Measurements from ENCODE around the gene STK10.
"Not testable (repeated sequence)": the region's sequence is repeated elsewhere in the genome, so short reads cannot be mapped to it uniquely, and the experiment has no call there.

STK10 gene

DNA sequence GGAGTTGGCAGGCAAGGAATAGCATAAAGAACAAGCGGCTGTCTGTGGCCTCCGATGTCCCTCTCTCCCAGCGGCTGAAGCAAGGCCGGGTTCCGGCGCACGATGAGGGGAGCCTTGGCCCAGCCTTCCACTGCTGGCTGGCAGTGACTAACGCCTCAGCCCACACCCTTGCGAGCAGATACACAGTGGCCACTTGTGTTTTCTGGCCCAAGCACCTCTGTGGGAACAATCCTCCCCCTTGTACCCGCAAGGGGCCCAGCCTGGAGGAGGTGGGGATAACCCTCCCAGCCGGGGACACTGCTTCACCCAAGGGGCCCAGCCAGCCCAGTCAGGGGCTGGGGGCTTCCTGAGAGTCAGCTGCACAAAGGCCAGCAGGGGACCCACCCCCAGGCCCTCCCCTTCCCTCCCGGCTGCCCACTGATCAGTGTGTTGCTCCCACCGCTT, 23.2 kb downstream of the STK10 start:
- DNase-seq, result no peak

DNA sequence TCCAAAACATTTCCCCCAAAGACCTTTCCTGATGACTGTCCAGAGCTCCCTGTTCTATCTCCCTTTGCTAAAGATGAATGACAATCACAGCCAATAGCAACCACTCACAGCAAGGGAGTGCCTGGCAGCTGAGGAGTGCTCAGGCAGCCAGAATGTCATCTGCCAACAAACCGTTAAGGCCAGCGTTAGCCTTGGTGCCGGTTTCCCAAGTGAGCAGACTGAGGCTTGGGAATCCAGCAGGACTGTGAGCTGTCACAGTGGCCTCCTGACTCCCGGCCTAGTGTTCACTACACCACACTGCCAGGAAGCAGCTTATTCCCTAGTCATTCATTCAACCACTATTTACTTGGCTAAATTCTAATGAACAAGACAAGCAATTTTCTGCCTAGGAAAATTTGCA, 24.7 kb downstream of the STK10 start:
- DNase-seq, result no peak

DNA sequence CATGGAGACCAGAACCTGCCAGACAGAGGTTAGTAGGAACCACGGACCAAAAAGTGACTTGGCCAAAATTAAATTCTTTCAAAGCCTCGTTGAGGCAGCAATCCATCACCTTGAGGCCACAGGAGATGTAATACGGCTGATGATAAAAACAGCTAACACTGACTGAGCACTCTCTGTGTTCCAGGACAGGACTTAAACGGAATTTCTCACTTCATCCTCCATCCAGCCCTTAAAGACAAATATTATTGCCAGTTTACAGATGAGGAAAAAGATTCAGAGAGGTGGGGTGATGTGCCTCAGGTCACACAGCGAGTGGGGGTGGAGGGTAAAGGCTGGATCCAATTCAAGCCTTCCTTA, 25.1 kb downstream of the STK10 start:
- DNase-seq, result no peak

DNA sequence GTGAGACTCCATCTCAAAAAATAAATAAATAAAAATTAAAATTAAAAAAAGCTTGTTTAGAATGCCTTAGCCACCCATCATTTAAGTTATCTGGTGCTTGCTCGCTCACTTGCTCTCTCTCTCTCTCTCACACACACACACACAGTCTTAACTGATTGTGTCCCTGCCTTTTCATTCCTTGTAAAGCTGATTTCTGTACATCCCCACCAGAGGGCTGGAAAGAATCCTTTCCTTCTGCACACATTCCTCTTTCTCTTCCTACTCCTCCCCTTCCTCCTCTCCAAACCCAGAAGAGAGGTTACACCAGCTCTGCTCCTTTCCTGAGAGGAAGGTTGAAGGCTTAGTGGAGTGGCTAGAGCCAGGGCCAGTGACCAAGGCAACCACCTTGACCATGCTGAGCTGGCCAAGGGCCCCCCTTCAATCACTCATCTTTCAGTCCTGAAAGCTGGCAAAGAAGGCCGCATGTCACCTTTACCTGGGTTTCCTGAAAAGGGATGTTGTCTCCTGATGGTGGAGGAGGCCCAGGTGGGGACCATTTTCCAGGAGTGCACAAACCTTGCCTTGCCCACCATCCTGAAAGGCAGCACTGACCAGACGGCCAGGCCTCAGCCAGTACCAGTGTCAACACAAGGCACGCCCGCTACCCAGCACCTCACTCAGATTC, 25.6 kb downstream of the STK10 start:
- DNase-seq, result no peak

DNA sequence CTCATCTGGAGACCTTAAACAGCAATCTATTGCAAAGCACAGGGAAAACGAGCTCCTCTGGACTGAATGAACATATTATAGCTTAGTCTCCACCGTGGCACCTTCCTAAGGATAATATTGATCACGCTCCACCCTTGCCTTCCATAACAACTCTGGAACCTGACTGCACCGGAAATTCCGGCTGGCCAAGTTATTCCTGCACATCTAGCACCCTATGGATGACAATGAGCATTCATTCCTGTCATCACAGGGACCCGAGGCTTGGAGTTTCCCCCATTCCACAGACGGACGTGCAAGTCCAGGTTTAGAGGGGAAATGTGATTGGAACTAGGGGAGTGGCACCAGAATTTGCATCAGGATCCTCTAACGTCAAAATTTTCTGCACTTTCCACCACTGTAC, 27.5 kb downstream of the STK10 start:
- DNase-seq, result no peak

DNA sequence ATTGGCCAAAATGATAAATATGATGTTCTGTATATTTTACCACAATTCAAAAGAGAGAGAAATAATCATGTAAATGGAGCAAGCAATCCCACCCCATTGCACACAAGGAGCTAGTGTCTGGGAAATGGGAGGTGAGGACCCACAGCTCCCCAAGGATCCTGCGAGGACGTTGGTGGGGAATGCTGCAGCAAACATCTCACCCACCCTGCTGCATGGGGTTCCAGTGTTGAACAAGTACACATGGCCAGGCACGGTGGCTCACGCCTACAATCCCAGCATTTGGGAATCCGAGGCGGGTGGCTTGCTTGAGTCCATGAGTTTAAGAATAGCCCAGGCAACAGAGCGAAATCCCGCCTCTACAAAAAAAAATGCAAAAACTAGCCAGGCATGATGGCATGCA, 29.0 kb downstream of the STK10 start:
- DNase-seq, result no peak

DNA sequence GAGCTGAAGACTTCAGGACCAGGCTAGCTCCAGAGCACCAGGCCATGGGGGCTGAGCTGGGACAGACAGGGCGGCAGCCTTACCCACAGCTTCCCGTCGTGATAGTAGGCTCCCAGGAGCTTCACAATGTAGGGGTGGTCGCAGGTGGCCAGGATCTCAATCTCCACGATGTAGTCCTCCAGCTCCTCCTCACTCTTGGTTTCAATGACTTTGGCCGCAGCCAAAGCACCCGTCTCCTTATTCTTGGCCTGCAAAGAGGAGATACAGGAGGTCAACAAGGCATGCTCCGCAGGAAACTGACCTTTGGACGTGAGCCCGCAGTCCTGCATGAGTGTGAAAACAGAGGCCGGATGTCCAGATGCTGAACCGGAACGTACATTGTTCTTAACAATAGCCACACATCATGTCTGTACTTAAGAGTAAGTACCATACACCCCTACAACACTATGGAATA, 31.5 kb downstream of the STK10 start:
- DNase-seq, result no peak

DNA sequence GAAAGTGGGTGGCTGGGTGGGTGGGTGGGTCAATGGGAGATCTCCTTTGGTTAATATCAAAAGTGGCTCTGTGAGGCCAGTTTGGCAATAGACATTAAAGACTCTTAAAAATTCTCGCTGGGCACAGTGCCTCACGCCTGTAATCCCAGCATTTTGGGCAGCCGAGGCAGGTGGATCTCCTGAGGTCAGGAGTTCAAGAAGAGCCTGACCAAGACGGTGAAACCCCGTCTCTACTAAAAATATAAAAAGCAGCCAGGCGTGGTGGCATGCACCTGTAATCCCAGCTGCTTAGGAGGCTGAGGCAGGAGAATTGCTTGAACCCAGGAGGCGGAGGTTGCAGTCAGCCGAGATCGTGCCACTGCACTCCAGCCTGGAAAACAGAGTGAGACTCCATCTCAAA, 32.9 kb downstream of the STK10 start:
- DNase-seq, result not testable (repeated sequence)

DNA sequence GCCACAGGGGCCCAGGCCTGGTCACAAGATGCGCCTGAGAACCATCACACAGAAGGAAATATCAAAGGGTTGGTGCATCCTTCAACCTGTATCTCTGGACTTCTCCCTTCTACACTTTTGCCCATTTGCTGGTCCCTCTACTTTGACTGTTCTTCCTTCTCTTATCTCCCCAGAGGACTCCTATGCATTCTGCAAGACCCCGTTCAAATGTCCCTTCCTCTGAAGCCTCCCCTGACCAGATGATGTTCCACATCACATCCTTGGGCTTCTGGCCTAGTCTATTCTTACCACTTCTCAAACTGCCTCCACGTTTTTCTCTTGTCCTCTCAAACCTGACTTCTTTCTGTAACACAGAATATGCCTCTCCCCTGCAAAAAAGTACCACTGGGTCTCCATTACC, 34.3 kb downstream of the STK10 start:
- DNase-seq, result no peak

DNA sequence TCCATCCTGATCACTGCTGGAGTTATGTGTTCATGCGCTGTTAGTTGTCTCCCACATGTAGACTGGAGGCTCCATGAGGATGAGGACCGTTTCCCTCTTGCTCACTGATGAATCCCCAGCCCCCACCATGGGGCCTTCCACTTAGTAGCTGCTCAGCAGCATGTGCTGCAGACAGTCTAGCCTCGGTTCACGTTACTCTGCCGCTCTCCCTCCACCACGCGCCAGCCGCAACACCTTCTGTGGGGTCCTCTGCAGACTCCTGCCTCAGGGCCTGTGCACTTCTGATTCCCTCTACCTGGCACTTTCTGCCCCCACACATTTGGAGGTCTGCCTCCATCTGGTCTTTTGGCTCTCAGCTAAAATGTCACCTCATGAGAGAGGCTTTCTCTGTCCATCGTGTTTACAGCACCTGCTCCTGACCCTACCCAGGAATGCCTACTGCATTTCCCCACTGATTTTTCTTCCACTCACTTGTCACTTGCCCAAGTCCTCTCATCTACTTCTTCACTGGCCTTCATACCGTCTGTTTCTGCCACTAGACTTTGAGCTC, 36.3 kb downstream of the STK10 start:
- DNase-seq, result no peak

DNA sequence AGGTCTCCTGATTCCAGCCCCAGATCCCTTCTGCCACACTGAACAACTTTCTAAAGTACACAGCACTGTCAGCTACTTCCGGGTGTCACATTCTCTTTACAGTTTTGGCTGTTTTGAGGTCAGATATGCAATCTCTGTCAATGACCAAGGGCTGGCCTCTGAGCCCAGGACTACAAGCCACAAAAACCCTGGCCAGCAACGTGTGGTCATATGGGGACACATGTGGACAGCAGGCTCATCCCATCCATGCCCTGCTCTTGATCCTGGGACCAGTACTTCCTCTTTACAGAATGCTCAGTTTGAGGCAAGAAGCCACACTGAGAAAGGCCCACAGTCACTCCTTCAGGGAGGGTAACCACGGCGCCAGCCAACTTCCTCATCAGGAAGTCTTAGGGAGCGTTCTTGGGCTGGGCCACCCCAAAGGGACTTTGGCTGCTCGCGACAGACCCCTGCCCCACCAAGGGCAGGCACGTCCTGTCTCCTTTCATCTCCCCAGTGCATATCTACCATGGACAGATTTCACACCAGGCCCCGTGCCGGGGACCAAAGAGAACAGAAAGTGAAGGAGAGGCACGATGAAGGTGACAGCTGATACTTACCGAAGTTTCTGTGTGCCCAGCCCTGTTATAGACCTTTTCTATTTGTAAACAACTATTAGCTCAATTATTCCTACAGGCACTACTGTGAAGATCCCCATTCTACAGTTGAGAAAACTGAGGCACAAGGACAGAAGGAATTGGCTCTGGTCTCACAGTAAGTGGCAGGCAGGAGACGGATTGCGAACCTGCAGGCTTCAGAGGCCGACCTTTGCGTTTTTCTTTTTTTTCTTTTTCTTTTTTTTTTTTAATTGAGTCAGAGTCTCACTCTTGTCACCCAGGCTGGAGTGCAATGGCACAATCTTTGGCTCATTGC, 37.3 kb downstream of the STK10 start:
- DNase-seq, result no peak

DNA sequence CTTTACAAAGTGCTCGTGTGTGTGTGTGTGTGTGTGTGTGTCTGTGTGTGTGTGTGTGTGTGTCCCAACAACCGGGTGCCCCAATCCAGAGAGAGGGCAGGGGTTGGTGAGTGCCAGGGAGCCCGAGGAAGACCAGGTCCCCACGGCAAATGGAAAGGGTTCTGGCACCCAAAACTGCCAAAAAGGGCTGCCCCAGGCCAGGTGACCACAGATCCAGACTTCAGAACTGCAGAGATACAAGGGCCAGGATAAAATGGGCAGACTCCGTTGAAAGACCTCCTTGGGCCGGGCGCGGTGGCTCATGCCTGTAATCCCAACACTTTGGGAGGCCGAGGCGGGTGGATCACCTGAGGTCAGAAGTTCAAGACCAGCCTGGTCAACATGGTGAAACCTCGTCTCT, 38.5 kb downstream of the STK10 start:
- not testable (repeated sequence) for DNase-seq

DNA sequence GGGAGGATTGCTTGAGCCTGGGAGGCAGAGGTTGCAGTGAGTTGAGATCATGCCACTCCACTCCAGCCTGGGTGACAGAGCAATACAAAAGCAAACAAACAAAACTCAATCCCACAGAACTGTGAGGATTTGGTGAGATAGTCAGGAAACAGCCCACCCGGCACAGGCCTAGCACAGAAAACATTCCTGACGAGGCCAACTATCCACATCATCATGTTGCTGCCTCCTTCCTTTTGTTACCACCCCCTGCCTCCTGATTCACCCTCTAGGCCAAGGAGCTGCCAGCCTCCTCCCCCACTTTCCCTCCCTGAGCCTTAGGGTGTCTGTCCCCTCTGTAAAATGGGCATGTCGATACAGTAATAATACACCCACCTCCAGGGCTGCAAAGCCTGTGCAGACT, 39.0 kb downstream of the STK10 start:
- no peak for DNase-seq

DNA sequence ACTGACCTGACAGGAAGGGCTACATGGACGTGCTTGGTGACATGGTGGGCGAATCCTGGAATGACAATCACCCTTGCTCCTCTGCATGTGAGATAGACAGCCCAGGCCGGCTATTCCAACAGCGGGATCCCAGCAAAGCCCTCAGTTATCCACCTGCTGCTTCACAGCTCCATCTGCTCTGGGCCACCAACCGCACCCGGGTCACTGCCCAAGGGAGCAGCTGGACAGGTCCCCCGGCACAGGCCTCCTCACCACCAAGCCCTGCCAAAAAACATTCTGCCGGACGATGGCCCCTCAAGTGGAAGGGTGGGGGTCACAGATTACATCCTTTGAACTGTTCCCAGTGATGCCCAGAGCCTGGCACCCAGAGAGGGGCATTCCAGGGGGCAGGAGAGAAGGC, 39.6 kb downstream of the STK10 start:
- DNase-seq, result no peak

DNA sequence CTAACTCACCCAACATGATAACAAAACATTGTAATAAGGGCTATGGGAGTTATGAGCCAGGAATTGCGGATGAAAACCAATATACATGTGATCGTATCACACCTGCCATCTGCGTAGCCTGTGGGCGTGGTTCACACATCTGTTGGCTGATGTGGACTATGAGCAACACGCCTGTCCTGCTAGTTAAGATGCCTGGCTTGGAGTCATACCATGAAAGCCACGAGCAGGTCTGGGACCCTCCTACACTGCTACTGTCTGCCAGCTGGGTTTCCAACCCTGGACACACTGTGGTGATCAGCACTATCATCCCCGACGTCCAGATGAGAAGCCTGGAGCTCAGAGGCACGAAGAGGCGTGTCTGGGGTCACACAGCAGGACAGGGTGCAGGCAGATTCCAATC, 40.2 kb downstream of the STK10 start:
- DNase-seq, result no peak

DNA sequence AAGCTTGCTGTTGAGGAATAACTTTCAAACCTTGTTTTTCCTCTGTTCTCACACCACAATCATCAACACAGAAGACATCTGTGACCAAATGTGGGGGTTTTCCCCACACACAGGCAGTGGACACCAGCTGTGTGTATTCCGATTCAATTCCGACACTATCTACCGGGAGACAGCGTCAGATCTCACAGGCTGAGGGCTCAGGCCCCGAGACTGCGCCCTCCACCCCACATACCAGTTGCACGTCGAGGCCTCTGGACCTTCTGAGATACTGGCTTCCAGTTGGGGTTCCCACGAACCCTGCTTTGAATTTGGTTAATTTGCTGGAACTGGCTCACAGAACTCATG, 41.3 kb downstream of the STK10 start:
- DNase-seq, result no peak

DNA sequence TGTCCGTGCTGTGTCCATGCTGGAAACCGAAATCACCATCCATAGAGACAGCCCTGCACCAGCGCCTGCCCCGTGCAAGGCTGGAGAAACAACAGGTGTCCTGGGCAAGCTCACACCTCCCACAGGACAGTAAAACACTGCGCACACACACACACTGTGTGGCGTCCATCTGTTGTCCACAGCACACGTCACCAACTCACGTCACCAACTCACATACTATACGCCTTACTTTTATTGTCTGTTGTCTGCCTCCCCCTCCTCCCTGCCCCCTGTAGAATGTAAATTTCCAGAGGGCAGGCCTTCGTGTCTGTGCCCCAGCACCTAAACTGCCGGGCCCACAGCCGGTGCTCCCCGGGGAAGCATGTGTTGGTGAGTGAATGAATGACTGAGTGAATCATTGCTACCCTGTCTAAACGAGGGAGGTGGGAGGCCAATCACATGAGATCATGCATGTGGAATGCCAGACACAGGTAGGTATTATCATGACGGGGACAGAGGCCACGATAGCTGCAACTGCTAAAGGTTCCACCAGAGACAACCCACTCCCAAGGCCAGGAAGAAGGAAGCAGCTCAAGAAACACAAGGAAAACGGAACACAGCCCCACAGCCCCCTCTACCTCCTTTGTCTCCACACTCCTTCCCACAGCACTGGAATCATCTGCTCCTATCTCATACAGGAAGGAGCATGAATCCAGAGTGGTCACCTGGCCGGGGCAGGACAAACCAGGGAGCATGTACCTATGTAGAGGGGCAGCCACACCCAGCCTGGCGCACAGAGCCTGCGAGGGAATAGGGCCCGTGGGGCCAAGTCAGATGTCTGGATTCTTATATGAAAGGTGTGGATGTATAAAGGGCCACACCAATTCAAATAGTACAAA, 41.9 kb downstream of the STK10 start:
- no peak for DNase-seq

DNA sequence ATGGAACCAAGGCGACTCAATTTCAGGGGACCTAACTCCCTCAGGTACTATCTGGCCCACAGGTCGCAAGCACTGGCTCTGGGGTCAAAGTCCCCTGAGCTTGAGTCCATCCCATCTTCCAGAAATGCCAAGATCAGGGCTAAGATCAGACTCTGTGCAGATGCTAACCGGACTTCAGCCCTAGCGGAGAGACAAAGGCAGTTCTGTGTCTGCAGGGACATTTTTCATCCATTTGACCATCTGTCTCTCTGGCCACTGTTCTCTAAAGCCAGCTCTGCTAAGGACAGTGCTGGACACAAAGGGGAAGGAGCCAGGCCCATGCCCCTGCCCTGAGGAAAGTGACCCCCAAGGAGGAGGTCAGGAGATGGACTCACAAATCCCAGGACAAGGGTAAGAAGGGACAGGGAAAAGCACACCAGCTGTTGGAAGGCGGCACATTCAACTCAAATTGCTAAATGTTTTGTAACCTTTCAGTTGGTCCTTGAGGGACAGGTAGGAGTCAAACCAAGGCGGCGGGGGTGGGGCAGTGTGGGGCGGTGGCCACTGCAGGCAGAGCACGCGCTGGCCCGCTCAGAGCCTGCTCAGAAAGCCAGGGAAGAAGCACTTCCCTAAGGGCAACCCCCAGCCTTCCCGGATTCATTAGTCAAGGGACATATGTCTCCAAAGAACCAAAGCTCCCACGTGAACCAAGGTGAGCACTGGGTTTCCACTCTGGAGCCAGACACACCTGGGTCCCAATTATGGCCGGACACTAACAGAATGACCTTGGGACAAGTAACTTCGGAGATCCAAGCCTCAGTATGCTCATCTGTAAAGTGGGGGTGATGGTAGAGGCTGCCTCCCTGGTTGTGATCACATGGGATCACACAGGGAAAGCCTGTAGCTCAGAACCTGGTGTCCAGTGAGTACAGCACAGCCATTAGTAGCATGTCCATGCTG, 42.8 kb downstream of the STK10 start:
- no peak for DNase-seq

DNA sequence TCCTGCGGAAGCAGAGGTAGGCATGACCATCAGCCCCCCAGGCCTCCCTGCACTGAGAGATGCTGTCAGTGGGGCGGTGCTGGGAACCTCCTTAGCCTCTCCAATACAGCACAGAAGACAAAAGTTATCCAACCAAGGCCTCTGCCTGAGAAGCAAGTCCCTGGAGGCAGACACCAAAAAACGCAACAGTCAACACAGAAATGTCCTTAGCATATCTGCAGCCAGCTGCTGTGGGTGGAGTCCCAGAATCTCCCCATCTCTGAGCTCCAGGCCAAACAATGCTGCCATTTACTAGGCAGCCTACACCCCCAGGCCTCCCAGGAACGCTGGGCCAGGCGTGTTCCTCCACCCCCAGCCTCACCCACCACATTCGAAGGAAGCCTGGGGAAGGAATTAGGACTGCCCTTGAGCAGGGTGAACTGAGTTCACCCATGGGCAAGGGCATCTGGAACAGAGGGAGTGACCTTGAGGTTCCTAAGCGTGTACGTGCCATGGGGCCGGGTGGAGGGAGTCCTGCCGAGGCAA, 43.7 kb downstream of the STK10 start:
- DNase-seq, result no peak

DNA sequence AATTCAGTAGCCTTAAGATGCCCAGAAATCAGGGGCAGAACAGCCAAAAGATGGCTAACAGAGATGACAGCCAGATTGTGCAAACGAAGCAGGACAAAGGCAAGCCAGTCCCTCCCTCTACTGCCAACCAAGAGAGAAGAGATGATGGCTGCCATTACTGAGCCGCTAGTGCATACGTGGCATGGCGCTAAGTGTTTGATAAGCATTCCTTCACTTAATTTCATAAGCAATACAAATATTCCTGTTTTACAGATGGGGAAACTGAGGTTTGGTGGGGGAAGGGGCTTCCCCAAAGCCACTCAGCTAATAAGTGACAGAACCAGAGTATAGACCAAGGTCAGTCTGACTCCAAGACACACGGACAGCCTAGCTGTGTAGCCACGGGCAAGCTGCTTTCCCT, 44.1 kb downstream of the STK10 start:
- DNase-seq, result no peak

DNA sequence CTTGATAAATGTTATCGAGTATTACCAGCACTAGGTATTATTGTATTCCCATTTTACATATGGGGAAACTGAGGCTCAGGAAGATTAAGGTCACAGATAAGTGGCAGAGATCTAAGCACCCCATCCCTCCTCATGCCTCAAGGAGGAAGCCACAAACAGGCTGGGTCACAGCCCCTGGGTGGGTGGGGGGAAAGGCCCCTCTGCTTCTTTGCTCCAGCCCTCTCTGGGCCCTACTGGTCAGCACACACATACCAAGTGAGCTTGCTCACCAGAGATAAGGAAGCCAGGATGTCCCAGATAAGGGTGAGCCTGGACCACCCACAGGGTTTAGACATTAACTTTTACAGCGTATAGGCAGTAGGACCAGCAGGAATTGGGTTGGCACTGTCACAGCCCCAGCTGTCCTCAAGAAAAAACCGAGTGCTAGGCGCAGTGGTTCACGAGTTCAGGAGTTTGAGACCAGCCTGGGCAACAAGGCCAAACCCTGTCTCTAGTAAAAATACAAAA, 45.3 kb downstream of the STK10 start:
- DNase-seq, result no peak

DNA sequence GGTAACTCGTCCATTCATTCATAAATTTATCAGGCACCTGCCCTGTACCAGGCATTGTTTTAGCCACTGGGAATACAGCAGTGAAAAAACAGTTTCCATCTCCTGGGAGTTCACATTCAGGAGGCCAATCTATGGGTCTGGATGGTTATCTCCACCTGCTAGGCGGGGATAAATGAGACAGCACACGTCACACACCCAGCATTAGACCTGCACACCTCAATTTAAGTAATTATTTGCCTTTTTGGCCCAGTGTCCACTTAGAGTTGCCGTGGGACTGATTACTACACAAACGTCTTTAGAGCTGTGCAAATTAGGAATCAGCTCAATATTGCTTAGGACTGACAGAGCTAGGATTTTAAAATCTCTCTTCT, 46.1 kb downstream of the STK10 start:
- peak in 1 of 2 experiments; percentile 40 for DNase-seq

Data from NCI-H187 (cell line).